ENCODE measurements around the gene PRRC2C. TPM values are rescaled to one million over a fixed set of nuclear protein-coding genes. Genes with fewer than 3 reads are reported as not detected.
"Not testable (repeated sequence)": the region's sequence is repeated elsewhere in the genome, so short reads cannot be mapped to it uniquely, and the experiment has no call there.

PRRC2C gene
- total RNA-seq, 2 experiments from 2014 or later: 229 to 238 TPM

DNA sequence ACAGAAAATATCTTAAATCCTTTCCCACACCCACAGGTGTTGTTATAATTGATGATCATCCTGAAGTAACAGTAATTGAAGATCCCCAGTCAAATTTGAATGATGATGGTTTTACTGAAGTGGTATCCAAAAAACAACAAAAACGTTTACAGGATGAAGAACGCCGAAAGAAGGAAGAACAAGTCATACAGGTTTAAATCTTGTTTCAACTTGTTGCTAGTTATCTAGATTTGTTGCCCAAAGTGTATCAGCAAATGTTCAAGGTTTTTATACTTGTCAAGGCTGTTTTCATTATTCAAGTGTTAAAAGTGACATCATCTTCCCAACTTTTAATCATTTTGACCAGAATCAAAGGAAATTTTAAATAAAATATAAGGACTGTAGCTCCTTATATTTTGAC is 64.7 kb downstream of the PRRC2C start:
- no peak for ATAC-seq
- ChIA-PET CTCF (no interaction called here), POLR2A (interaction anchor here (0.6 kb wide), 2 partner anchors 18 to 75 kb away, joined by 3 read pairs; no protein-coding TSS in a partner anchor)
- H3K4me1 Mint-ChIP-seq (ENCODE audit: low read depth): peaks cover 27% of the 10 kb centered on the region
- DNase-seq: no peak
- H3K27ac Mint-ChIP-seq: no peak overlapping the region
- H3K4me3 Mint-ChIP-seq: no peak overlapping the region
- H3K9me3 Mint-ChIP-seq: peaks cover 2% of the 10 kb centered on the region
- no peak for TF ChIP-seq CTCF (IDR thresholded peaks at IDR 0.05)
- intact Hi-C loops (cut with micrococcal nuclease): no loop called here
- H3K27me3 Mint-ChIP-seq: no peaks in the 10 kb centered on the region
- H3K36me3 Mint-ChIP-seq (ENCODE audit: low read depth): peaks cover 75% of the 10 kb centered on the region

- CTCF ChIA-PET; H3K4me3 Mint-ChIP-seq; POLR2A ChIA-PET; H3K27me3 Mint-ChIP-seq; intact Hi-C loops (cut with micrococcal nuclease); H3K27ac Mint-ChIP-seq; H3K9me3 Mint-ChIP-seq; ATAC-seq; DNase-seq: not testable (repeated sequence)
- peaks cover 78% of the 10 kb centered on the region for H3K36me3 Mint-ChIP-seq (ENCODE audit: low read depth)
- H3K4me1 Mint-ChIP-seq (ENCODE audit: low read depth): peaks cover 27% of the 10 kb centered on the region
Observed at GRCh38 chr1:171550598-171551100, 65.3 kb downstream of the PRRC2C start.

DNA sequence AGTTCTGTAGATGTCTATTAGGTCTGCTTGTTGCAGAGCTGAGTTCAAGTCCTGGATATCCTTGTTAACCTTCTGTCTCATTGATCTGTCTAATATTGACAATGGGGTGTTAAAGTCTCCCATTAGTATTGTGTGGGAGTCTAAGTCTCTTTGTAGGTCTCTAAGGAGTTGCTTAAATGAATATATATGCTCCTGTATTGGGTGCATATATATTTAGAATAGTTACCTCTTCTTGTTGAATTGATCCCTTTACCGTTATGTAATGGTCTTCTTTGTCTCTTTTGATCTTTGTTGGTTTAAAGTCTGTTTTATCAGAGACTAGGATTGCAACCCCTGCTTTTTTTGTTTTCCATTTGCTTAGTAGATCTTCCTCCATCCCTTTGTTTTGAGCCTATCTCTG is 68.6 kb downstream of the PRRC2C start:
- CTCF ChIA-PET; intact Hi-C loops (cut with micrococcal nuclease); DNase-seq; H3K4me3 Mint-ChIP-seq; H3K27me3 Mint-ChIP-seq; H3K9me3 Mint-ChIP-seq; ATAC-seq; H3K27ac Mint-ChIP-seq; POLR2A ChIA-PET: not testable (repeated sequence)
- peaks cover 21% of the 10 kb centered on the region for H3K4me1 Mint-ChIP-seq (ENCODE audit: low read depth)
- H3K36me3 Mint-ChIP-seq (ENCODE audit: low read depth): peaks cover 88% of the 10 kb centered on the region

DNA sequence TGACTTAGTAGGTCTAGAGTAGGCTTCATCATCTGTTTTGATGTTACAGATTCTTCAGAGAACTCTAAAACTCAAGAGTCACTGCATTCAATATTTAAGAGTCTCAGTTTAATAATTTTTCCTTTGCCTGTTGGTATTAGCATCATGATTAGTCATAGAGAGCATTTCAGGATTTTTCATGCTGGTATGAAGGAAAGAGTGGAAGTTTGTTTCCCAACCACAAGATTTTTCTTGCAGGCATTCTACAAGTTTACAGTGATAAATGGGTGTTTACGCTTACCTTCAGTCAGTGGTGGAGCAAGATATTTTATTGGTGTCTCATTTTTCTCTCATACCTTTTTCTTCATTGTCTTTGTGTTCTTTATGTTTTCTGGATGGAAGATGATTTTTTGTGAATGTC is 78.3 kb downstream of the PRRC2C start:
- intact Hi-C loops (cut with micrococcal nuclease): no loop called here
- Mint-ChIP-seq H3K36me3 (ENCODE audit: low read depth) (peaks cover 39% of the 10 kb centered on the region), H3K4me1 (ENCODE audit: low read depth) (peaks cover 2% of the 10 kb centered on the region), H3K9me3 (no peaks in the 10 kb centered on the region), H3K27me3 (no peaks in the 10 kb centered on the region), H3K4me3 (no peak overlapping the region), H3K27ac (no peak overlapping the region)
- no peak for DNase-seq
- no peak for ATAC-seq
- TF ChIP-seq CTCF (IDR thresholded peaks at IDR 0.05): no peak
- ChIA-PET POLR2A (no interaction called here), CTCF (no interaction called here)

DNA sequence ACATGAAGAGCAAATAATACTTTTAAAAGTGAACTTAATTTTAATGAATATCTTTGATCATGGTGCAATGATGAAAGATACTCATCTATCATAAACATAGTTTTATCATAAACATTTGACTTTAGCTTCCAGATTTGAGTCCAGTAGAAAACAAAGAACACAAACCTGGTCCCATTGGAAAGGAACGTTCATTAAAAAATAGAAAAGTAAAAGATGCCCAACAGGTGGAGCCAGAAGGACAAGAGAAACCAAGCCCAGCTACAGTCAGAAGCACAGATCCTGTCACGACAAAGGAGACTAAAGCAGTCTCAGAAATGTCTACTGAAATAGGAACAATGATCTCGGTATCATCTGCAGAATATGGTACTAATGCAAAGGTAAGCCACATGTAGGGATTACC is 81.1 kb downstream of the PRRC2C start:
- CTCF ChIA-PET: interaction anchor here (1.1 to 1.7 kb wide), 3 partner anchors 10 to 13 kb away, joined by 4 to 5 read pairs (median 4); no protein-coding TSS in a partner anchor
- Mint-ChIP-seq H3K27me3 (no peaks in the 10 kb centered on the region), H3K27ac (no peak overlapping the region), H3K36me3 (ENCODE audit: low read depth) (peaks cover 31% of the 10 kb centered on the region), H3K4me3 (no peak overlapping the region), H3K4me1 (ENCODE audit: low read depth) (peaks cover 9% of the 10 kb centered on the region), H3K9me3 (no peaks in the 10 kb centered on the region)
- ATAC-seq: no peak
- POLR2A ChIA-PET: no interaction called here
- no peak for DNase-seq
- no peak for TF ChIP-seq CTCF (IDR thresholded peaks at IDR 0.05)
- intact Hi-C loops (cut with micrococcal nuclease): no loop called here

DNA sequence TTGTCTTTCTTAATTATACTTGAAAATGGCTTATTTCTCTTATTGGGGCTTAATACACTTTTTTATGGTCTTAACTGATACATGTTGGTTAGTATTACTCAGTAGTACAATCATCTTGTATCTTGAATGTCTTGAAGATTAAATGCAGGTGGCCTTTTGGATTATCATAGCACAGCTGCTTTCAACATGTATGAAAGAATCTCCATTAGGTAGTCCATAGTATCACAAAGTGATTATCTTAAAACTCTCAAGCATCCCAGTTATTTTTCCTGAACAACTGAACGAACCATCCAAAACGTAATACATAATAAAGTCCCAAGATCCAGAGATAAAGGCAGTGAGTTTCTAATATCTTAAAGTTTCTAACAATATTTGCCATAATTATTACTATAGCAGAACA is 85.0 kb downstream of the PRRC2C start:
- ChIA-PET CTCF (no interaction called here), POLR2A (no interaction called here)
- Mint-ChIP-seq H3K9me3 (no peaks in the 10 kb centered on the region), H3K4me3 (no peak overlapping the region), H3K4me1 (ENCODE audit: low read depth) (peaks cover 6% of the 10 kb centered on the region), H3K36me3 (ENCODE audit: low read depth) (peaks cover 36% of the 10 kb centered on the region), H3K27ac (no peak overlapping the region), H3K27me3 (no peaks in the 10 kb centered on the region)
- no peak for TF ChIP-seq CTCF (IDR thresholded peaks at IDR 0.05)
- DNase-seq (no peak), ATAC-seq (no peak)
- intact Hi-C loops (cut with micrococcal nuclease): loop anchor here (5.0 kb wide), 1 partner anchor 78 kb away; no protein-coding TSS in a partner anchor
